ENCODE data around the gene MORC4. TPM values are rescaled to one million over a fixed set of nuclear protein-coding genes. Genes with fewer than 3 reads are reported as not detected.

MORC4 gene
- total RNA-seq, 1 donor from 2014 or later, result 6.7 TPM

DNA sequence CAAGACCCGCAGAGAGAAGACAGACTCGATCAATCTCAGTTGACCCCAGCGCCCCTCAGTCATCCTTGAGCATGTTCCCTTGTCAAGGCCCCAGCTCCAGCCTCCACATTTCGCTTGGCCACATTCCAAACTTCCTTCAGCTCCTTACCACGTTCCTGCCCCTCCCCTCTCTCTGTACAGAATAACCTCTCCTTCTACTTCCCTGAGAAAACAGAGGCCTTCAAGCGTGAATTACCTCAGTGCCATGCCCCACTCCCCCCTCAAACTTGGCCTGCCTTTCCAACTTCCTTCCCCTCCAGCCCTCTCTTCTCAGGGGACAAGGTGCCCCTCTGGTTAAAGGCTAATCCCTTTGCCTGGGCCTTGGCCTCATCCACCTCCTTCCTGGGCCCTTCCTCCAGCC lies 93.7 kb downstream of the MORC4 start:
- DNase-seq (ENCODE audit: low read depth in 2 of 2), result no peak

DNA sequence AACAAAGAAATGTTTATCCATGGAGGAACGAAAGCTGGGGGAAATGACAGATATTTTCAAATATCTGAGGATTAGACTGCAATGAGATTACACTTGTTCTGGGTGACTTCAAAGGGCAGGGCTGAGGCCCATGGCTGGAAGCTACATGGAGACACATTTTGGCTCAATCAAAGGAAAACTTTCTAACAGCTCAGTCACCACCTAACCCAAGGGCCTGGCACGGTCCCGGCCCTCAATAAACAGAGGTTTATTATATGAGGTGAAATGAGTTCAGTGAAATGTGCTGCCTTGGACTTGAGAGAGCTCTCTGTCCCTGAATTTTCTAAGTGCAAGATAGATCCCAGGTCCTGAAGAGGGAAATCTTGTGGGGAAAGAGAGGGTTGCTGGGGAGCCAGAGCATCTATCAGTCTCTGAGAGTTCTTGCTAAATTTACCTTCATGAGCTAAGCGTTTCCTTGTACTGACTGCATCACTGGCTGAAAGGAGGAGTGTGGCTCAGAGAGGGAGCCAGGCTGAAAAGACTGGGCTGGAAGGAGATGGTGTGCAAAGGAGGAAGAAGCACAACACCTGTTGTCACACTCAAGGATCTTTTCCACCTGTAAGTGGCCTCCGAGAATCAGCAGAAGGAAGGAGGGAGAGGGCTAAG lies 94.8 kb downstream of the MORC4 start:
- DNase-seq (ENCODE audit: low read depth in 2 of 2), result no peak

DNA sequence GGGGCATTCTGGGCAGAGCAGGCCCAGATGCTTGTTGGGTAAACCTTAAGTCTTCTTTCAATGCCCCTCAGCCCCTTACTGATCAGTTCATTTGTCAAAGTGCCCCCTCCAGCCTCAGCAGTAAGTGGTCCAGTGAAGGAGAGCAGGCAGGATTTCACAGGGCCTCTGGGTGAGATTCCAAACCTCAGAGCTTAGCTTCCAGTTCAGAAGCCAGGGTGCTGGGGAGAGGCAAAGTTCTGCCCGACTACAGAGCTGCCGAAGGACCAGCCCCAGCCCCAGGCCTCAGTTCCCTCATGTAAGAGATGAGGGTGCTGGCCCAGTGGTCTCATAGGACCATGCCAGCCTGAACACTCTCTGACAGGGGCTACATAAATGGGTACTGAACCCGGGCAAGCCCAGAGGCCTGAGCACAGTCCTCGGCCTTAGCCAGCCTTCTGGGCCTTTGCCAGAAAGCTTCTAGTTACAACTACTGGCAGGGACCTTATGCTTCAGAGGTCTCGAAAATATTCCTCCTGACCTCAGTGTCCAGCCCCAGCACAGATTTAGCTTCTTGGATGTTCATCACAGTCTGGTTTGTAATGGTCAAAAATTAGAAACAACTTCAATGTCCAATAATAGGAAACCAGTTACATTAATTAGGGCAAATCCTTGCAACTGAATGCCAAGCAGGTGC lies 96.0 kb downstream of the MORC4 start:
- no peak for DNase-seq (ENCODE audit: low read depth in 2 of 2)

- DNase-seq (ENCODE audit: low read depth in 2 of 2), result no peak
These were observed 96.7 kb downstream of the MORC4 start, which contains the start of gene RIPPLY1 for GRCh38 chrX:106903291-106903824. Gene RIPPLY1 (minus strand): TSS chrX:106903341. CDS start chrX:106903287, 54 bp downstream.

DNA sequence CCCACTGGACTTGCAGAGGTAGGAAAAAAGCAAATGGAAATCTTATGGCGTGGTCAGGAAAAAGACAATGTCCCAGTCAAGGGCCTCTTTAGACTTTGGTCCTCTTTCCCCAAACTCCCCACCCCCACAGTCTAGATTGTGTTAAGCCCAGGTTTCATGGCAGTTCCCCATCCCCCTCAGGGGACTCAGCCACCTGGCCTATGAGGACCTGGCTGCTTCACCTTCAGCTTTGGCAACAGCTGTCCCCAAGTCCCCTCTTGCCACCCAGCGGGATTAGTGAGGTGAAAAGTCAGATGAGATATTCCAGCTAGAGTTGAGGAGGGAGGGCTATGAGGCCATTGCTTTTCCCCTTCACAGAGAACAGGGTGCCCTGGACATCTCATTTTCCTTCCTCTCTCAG lies 97.3 kb downstream of the MORC4 start:
- DNase-seq (ENCODE audit: low read depth in 2 of 2), result no peak

DNA sequence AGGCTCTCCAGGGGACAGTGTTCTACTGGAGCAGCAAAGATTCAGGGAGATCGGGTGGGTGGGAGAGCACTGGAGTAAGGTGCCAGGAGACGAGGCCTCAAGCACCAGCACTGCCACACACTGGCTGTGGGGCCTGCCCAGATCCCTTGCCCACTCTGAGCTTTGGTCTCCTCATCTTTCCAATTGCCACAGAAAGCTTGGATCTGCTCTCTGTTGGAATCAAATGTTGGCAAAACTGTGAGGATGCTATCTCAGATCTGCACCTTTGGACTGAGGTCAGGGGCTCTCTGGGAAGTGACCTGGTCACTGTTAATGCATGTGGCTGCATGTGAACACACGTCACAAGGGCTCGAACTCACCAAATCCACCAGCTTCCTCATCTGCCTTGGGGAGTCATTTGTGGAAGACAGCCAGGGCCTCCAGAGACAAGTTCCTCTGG lies 98.2 kb downstream of the MORC4 start:
- DNase-seq (ENCODE audit: low read depth in 2 of 2), result no peak

- no peak for DNase-seq (ENCODE audit: low read depth in 2 of 2)
These were observed 98.7 kb downstream of the MORC4 start for GRCh38 chrX:106901341-106901740.

GRCh38 chrX:106899841-106900240 lies 100.2 kb downstream of the MORC4 start:
- no peak for DNase-seq (ENCODE audit: low read depth in 2 of 2)

DNA sequence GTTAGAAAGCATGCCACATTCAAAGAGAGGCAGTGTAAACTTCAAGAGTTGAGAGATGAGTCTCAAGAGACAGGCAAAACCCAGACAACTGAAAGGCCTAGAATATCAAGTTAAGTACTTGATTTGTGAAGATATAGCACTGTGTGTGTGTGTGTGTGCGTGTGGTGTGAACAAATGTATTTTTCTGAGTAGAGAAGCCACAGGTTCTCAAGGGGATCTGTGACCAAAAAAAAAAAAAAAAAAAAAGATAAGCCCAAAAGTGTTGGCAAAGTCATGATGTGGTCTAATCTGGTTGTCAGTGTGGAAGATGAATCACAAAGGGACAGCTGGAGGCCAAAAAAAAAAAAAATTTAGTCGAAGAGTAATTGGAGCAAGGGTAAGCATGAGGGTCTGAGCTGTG lies 100.7 kb downstream of the MORC4 start:
- DNase-seq (ENCODE audit: low read depth in 2 of 2), result no peak

- peak; percentile 50 to 63 for DNase-seq (ENCODE audit: low read depth in 2 of 2)
These were observed 101.5 kb downstream of the MORC4 start for GRCh38 chrX:106898462-106898861.

DNA sequence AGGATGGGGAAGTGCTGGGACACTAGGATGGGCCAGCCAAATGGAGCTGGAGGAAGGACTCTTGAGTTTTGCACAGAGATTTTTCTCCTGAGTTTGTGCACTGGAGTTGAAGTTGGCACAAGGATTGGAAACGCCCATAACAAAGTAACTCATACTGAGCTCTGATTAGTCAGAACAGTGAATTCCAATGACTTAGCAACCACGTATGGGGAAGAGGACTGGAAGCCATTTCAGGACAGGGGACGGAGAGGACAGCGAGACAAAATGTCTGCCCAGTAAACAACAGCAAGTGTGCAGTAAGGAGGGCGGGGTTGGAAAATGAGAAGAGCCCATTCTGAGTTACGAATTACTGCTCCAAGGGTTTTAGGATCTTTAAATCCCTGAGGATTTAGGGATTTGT lies 102.8 kb downstream of the MORC4 start:
- peak in 1 of 2 donors; percentile 19 for DNase-seq (ENCODE audit: low read depth in 2 of 2)

DNA sequence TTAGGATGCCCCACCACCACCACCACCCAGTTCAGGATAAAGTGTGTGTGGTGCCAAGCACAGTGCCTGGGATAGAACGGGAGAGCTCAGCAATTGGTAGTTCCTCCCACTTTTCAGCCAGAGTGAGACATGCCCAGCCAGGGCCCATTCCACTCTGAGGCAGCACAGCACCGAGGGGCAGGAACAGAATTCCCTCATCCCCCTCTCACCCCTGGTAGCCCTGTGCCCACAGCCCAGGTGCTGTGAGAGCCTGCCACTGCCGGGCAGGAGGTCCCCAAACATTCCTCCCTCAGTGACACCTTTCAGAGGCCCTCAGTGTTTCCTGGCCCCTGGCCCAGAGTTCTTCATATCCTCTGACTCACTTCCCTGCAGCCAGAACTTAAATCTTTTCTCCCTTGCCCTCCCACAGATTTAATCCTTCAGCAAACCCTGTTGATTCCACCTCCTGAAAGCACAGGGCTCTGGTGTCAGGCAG lies 105.0 kb downstream of the MORC4 start:
- DNase-seq (ENCODE audit: low read depth in 2 of 2), result peak; percentile 66 to 73

- peak; percentile 77 to 79 for DNase-seq (ENCODE audit: low read depth in 2 of 2)
These were observed 105.6 kb downstream of the MORC4 start for GRCh38 chrX:106894392-106894909.

GRCh38 chrX:106891762-106892460 lies 108.1 kb downstream of the MORC4 start:
- no peak for DNase-seq (ENCODE audit: low read depth in 2 of 2)

Other genes with a start within 250 kb of the MORC4 start
- 2.2 and 3.4 TPM in 2 replicates for gene TBC1D8B, start 197.5 kb downstream of the MORC4 start, total RNA-seq
- not detected in 2 replicates for gene RIPPLY1, start 96.9 kb downstream of the MORC4 start, total RNA-seq
- gene CLDN2, start 79.8 kb downstream of the MORC4 start, total RNA-seq, result not detected in 2 replicates
- gene RBM41, start 118.6 kb upstream of the MORC4 start, total RNA-seq, result 7.9 and 8.1 TPM in 2 replicates
- not detected in 2 replicates for gene NUP62CL, start 206.2 kb upstream of the MORC4 start, total RNA-seq
- not detected in 2 replicates for gene DNAAF6, start 206.4 kb upstream of the MORC4 start, total RNA-seq

Measured in lung microvascular endothelial cell (primary cell).